Lower leg skin (tissue), 4 donors: ENCODE data around the gene ADAMTSL2. TPM values are rescaled to one million over a fixed set of nuclear protein-coding genes. Genes with fewer than 3 reads are reported as not detected.

Source experiments
- DNase-seq, 2 donors: peaks; one replicate each; pipeline ENCODE4 v3.0.0-alpha.2; 2019; ENCODE audit warnings: low spot score in 2 of 2
- H3K4me3 ChIP-seq: fragments of 200-600 bp; sonication (generic); 2 replicates; pipeline ENCODE4 v1.5.1; 2017; ENCODE audit warnings: mild to moderate bottlenecking, low read depth; ENCODE audit not compliant: poor library complexity, severe bottlenecking
- CTCF ChIP-seq, 3 donors: fragments of 450-650 bp; IDR thresholded peaks; one replicate each; pipeline ENCODE4 v1.5.1; 2016; ENCODE audit warnings: antibody characterized with exemption in 3 of 3, mild to moderate bottlenecking in 3 of 3, moderate library complexity in 2 of 3
- POLR2A ChIP-seq, 2 donors: fragments of 450-650 bp; IDR thresholded peaks; one replicate each; pipeline ENCODE4 v1.6.1; 2016 to 2017; ENCODE audit warnings: antibody characterized with exemption in 2 of 2, mild to moderate bottlenecking in 1 of 2, moderate library complexity in 1 of 2
- WGBS, 2 donors: methylation state at CpG; one replicate each; pipeline ENCODE4 v1.1.5; 2018; 5-methylcytosine and 5-hydroxymethylcytosine counted together
- intact Hi-C: fragments of 100-400 bp; cut with DNase I; formaldehyde crosslinking; loops from one replicate; pipeline ENCODE4 v1.15.0; 2023; ENCODE audit warnings: low total_unique reads
- total RNA-seq, 4 donors: library from RNA; depleted of rRNA; stranded (reverse); fragments of >200 nt; gene quantifications; one replicate each; pipeline ENCODE4 v1.1.0, GENCODE V29; 2016

ADAMTSL2 gene
- total RNA-seq, 4 donors from 2014 or later: 0.08 to 1.5 (median 0.32) TPM; not detected in 1

DNA sequence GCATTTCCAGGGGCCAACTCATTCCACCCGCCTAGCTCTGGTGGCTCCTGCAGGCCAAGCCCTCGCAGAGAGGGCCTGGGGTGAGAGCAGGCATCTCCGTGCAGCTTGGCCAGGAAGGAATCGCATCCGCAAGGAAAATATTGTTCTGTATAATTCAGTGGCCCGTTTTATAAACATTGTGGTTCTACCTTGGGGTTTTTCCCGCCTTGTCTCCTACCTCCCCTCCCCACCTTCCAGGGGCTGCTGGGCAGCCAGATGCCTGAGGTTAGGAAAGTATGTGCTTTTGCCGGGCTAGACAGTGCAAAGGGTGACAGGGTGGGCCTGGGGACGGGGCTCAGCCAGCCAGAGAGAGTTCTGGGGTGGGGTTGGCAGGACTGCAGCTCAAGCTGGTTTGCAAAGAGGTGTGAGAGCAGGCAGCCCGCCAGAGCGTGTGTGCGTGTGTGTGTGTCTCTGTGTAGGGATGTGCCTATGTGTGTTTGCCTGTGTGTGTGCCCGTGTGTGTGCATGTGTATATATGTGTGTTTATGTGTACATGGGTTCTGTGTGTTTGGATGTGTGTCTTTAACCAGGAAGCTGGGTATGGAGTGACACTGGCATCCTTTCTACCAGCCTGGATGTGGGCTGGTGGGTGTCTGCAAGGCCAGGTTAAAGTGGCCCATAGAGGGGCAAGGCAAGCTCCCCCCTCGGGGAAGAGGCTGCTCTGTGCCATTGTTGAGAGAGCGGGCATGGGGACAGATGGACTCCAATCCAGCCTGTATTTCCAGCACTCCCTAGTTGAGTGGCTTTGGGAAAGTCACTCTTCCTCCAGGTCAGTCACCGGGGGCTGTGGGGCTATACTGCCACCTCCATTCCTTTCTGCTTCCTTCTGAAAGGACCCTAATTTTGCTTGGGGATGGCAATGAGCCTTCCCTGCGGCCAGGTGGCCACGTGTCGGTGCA lies 45.0 kb upstream of the ADAMTSL2 start:
- no peak overlapping the region for H3K4me3 ChIP-seq
- DNase-seq: no peak
- intact Hi-C loops: loop anchor here (5.0 kb wide), 2 partner anchors 82 to 302 kb away; no protein-coding TSS in a partner anchor
- WGBS, 2 donors: 81% methylated on average over 19 of the region's 19 CpGs
- TF ChIP-seq CTCF (IDR thresholded peaks at IDR 0.05) (no peak), POLR2A (IDR thresholded peaks at IDR 0.05) (no peak)

DNA sequence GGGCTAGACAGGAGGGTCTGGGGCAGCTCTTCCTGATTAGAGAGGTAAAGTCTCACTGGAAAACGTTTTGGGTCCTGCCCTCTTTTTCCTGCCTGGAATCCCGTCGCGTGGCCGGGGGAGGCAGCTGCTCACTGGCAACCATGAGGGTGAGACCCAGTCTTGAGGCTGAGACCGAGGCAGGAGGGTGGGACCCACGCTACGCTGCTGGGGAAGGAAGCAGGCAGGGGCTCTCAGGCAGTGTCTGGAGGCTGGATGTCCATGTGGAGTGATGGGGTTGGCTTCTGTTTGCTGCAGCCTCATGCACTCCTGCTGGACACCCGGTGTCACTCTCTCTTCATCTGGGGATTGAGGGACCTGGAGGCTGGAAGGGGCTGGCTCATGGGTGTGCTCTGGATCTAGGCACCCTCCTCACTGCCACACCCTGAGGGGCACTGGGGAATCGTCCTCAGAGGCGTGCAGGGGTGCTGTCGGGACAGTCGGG lies 44.3 kb upstream of the ADAMTSL2 start:
- TF ChIP-seq POLR2A (IDR thresholded peaks at IDR 0.05): no peak
- TF ChIP-seq CTCF (IDR thresholded peaks at IDR 0.05): no peak
- WGBS, 2 donors: 55 to 60% methylated on average over 13 of the region's 13 CpGs
- no peak overlapping the region for H3K4me3 ChIP-seq
- no peak for DNase-seq
- intact Hi-C loops: no loop called here

DNA sequence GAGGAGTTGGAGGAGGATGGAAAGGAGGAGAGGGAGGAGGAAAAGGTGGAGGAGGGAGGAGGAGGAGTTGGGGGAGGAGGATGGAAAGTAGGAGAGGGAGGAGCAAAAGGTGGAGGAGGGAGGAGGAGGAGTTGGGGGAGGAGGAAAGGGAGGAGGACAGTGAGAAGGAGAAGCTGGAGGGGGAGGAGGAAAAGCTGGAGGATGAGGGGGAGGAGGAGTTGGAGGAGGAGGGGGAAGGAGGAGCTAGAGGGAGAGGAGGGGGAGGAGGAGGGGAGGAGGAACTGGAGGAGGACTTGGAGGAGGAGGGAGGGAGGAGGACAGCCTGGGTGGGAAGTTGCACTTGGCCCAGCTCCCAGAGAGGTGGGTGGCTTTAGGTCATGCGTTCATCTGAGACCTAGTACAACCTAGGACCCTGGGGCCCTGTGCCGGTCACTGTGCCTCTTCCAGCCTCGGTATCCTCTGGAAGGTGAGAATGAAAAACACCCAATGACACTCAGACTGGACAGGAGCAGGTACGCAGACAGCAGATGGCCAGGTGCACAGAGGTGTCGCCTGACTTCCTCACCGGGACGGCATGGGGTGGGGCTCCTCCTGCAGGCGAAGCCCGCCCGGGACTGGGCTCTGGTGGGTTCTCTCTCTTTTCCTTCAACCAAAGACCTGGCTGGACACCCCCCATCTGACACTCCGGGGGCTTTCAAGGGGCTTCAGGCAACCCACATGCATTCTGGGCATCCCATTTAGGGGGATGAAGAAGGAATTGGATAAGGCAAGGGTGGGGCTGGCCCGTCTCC lies 43.4 kb upstream of the ADAMTSL2 start:
- no peak for DNase-seq
- no peak overlapping the region for H3K4me3 ChIP-seq
- WGBS, 2 donors: 62 to 65% methylated on average over 12 of the region's 12 CpGs
- TF ChIP-seq POLR2A (IDR thresholded peaks at IDR 0.05) (no peak), CTCF (IDR thresholded peaks at IDR 0.05) (no peak)
- intact Hi-C loops: no loop called here

DNA sequence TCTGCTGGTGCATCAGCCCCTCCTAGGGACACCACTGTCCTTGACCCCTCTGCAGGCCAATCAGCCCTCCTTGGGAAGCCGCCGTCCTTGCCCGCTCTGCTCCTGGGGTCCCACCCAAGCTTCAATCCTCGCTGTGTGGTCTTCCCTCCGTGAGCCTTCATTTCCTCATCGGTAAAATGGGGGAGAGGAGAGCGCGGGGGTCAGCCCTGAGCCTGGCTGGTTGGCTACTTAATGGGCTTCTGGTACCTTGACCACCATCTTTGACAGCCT lies 42.9 kb upstream of the ADAMTSL2 start:
- TF ChIP-seq CTCF (IDR thresholded peaks at IDR 0.05) (no peak), POLR2A (IDR thresholded peaks at IDR 0.05) (no peak)
- intact Hi-C loops: no loop called here
- H3K4me3 ChIP-seq: no peak overlapping the region
- 95 to 99% methylated on average over 8 of the region's 8 CpGs for WGBS, 2 donors
- DNase-seq: no peak

DNA sequence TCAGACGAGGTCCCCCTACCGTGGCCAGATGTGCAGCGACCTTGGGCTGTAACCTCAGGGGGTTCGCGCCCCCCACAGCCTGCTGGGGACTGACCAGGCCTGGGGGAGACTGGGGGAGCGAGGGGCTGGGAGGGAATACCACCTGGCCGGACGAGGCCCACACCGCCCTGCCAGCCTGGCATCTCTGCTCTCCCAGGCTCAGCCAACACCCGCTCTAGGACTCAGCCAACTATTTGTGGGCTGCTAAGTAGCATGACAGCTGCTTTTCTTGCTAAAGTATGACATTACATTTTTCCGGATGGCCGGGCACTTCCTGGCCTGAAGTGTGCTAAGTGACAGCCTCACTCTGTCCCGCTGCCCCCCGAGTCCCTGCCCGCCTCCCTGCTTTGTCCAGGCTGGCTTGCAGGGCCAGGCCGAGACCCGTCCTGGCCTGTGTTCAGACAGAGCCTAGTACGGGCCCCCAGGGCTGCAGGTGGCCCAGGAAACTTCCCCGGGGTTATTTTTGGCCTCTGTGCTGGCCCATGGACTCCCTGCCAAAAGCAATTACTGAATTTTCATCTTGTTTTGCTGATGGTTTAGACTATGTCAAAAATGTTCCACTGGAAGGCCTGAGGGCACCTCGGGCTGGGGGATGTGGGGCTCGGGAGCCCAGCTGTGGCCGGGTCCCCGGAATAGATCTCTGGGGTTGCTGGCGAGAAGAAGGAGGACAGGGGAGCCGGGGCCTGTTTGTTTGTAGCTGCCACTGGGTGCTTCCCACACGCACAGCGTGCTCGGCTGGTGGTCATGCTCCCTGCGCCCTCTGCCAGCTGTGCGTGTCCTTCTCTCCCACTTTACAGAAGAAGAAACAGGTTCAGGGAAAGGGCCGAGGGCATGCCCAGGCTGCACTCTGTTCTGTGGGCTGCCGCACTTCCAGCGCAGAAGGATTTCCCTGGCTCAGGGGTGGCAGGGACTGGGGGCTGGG lies 42.2 kb upstream of the ADAMTSL2 start:
- no peak overlapping the region for H3K4me3 ChIP-seq
- WGBS, 2 donors: 49 to 50% methylated on average over 23 to 33 of the region's 33 CpGs
- DNase-seq: no peak
- no peak for TF ChIP-seq POLR2A (IDR thresholded peaks at IDR 0.05)
- no peak for TF ChIP-seq CTCF (IDR thresholded peaks at IDR 0.05)
- intact Hi-C loops: no loop called here
